ENCODE data around the gene INPP5A.

The INPP5A gene

DNA sequence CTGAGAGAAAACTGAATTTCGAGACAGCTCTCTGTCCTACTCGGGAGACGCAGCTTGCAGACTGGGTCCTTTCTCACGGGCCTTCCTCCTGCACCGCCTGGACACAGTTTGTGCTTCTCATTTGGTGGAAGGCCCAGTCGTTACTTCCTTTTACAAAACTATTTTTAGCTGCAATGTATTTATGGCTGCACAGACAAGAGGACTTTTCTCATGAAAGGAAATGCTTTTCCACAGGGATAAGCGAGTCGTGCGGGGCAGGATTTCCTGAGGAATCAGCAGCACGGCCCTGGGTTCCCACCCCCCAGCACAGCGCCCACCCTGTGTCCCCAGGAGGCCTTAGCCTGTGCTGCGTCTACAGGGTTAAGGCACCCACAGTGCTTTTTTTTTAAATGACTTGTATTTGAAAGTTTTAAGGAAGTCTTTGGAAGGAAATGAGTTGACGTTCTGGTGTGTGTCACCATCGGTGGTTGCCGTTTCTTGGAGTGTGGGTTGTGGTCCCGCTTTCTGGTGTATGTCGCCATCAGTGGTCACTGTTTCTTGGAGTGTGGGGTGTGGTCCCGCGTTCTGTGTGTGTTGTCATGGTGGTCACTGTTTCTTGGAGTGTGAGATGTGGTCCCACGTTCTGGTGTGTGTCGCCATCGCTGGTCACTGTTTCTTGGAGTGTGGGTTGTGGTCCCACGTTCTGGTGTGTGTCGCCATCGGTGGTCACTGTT, 50.9 kb downstream of the INPP5A start:
- ChIA-PET CTCF (interaction anchor here (1.2 to 1.9 kb wide), 3 partner anchors 13 to 30 kb away, joined by 3 to 10 read pairs (median 6); no protein-coding TSS in a partner anchor), POLR2A (no interaction called here)
- DNase-seq (ENCODE audit: extremely low spot score): no peak
- TF ChIP-seq, protein P1, sequence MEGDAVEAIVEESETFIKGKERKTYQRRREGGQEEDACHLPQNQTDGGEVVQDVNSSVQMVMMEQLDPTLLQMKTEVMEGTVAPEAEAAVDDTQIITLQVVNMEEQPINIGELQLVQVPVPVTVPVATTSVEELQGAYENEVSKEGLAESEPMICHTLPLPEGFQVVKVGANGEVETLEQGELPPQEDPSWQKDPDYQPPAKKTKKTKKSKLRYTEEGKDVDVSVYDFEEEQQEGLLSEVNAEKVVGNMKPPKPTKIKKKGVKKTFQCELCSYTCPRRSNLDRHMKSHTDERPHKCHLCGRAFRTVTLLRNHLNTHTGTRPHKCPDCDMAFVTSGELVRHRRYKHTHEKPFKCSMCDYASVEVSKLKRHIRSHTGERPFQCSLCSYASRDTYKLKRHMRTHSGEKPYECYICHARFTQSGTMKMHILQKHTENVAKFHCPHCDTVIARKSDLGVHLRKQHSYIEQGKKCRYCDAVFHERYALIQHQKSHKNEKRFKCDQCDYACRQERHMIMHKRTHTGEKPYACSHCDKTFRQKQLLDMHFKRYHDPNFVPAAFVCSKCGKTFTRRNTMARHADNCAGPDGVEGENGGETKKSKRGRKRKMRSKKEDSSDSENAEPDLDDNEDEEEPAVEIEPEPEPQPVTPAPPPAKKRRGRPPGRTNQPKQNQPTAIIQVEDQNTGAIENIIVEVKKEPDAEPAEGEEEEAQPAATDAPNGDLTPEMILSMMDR (IDR thresholded peaks at IDR 0.05; ENCODE audit: control extremely low read depth, extremely low read depth, low read depth, missing control alignments): no peak

DNA sequence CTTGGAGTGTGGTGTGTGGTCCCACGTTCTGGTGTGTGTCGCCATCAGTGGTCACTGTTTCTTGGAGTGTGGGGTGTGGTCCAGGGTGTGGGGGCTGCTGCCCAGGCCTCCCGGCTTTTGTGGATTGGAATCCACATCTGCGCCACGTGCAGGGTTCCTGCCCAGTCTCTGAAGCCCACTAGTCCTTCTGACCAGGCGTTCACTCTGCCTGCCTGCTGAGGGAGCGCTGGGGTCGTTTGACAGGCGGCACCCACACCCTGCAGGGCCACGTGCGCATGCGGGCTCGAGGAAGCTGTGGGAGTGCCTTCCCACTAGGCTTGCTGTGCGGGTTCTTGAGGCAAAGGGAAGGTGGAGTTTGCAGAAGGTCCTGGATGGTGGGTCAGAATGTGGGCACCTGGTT, 51.4 kb downstream of the INPP5A start:
- TF ChIP-seq, protein P1 (IDR thresholded peaks at IDR 0.05; ENCODE audit: control extremely low read depth, extremely low read depth, low read depth, missing control alignments): no peak
- POLR2A ChIA-PET: no interaction called here
- no peak for DNase-seq (ENCODE audit: extremely low spot score)
- CTCF ChIA-PET: no interaction called here

DNA sequence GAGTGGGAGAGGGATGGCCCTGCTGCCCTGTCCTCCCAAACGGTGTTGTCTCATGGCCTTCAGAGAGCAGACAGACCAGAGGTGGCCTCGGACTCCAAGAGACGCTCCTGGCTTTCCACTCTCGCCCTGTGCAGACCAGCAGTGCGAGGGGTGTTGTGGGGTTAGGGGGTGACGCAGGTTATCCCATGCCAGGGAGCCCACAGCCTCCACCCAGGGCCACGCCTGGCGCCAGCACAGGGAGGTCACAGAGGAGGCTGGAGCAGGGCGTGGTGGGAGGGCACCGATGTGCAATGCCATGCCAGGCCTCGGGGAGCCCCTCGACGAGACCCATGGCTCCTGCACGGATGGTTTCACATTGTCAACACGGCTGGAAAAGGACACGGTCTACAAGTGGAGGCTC, 52.1 kb downstream of the INPP5A start:
- ChIA-PET POLR2A (no interaction called here), CTCF (no interaction called here)
- DNase-seq (ENCODE audit: extremely low spot score): no peak
- TF ChIP-seq, protein P1 (IDR thresholded peaks at IDR 0.05; ENCODE audit: control extremely low read depth, extremely low read depth, low read depth, missing control alignments): no peak

DNA sequence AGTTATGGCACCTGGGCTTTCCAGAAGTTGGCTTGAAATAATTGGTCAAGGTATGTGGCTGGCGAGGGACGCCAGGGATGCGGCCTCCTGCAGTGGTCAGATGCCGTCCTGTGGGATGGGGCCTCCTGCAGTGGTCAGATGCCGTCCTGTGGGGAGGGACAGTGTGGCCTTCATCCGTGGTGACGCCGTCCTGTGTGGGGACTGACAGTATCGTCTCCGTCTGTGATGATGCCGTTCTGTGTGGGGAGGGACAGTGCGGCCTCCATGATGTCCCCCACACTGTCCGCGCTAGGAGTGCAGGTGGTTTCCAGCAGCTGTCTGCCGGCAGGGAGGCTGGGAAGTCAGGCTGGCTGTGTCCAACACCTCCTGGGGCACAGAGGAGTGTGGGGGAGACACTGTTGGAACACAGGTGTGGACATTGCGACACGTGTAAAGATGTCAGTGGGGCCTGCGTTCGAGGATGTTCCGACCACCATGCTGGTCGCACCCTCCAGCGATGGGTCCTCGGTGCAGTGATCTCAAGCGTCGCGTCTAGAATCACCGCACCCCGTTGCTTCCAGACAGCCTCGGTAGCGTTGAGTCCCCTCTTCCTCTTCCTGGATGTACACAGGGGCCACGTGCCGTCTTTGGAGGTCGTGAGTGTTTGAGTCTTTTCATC, 52.6 kb downstream of the INPP5A start:
- CTCF ChIA-PET: no interaction called here

DNA sequence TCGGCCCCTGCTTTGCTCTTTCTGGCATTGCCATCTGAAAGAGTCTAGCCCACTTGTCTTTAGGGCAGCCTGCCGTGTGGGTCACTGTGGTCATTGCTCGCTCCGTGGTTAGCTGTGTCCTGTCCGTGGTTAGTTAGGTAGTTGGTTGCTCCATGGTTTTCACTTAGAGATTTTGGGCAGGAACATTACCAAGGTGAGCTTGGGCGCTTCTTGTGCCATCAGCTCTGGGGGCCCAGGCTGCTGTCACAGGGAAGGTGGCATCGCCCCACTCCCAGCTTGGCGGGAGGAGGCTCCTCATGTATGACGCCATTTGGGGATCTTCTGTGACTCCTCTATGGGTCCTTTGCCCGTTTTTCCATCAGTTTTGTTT, 53.1 kb downstream of the INPP5A start:
- ChIA-PET CTCF (no interaction called here), POLR2A (no interaction called here)
- DNase-seq (ENCODE audit: extremely low spot score): no peak
- TF ChIP-seq, protein P1 (IDR thresholded peaks at IDR 0.05; ENCODE audit: control extremely low read depth, extremely low read depth, low read depth, missing control alignments): no peak

More for the DNA sequence above, 52.6 kb downstream of the INPP5A start:
- DNase-seq (ENCODE audit: extremely low spot score): no peak
- TF ChIP-seq, protein P1 (IDR thresholded peaks at IDR 0.05; ENCODE audit: control extremely low read depth, extremely low read depth, low read depth, missing control alignments): no peak
- POLR2A ChIA-PET: no interaction called here

DNA sequence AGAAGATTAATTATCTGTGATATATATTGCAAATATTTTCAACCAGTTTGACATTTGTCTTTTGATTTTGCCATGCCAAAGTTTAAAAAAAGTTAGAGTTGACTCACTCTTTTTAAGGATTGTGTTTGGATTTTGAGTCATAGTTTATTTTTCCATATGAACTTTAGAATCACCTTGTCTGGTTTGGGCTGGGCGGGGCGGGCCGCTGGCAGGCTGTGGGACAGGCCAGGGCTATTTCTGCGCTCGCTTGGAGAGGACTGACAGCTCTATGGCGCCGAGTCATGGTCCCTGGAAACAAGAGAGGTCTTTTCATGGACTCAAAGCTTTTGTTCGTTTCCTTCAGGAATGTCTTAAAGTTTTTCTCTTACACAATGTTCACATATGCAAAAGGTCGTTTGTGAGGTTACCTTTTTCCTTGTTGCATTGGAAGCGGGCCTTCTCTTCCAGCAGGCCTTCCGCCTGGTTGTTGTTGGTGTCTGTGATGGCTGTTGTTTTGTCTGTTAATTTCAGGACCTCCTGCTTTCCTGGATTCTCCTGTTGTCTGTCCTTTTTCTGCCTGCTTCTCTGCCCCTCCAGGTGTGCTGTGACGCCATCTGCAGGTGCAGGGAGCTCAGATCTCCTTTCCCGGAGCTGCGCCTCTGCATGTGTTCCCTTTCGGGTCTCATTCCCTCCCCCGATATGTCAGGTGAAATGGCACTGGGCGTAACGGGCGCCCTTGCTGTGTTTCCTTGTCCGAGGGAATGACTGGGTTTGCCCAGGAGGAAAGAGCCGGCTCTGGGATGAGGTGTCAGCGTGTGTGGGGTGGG, 53.8 kb downstream of the INPP5A start:
- POLR2A ChIA-PET: no interaction called here
- CTCF ChIA-PET: no interaction called here
- TF ChIP-seq, protein P1 (IDR thresholded peaks at IDR 0.05; ENCODE audit: control extremely low read depth, extremely low read depth, low read depth, missing control alignments): no peak
- DNase-seq (ENCODE audit: extremely low spot score): no peak

Measured in GM10248 (cell line).